HepG2 (cell line): Measurements from ENCODE around the gene IL1A. TPM values are rescaled to one million over a fixed set of nuclear protein-coding genes. Genes with fewer than 3 reads are reported as not detected.

Experiments used
- ATAC-seq: fragments of 200-7000 bp; cut with Tn5 transposase; 3 replicates; pipeline ENCODE4 v1.9.1; 2020; ENCODE audit warnings: mild to moderate bottlenecking, moderate library complexity
- BruUV-seq: library from RNA; stranded (reverse); fragments of 400-500 nt; replicated peaks from 2 replicates; lab custom pipeline; 2021; lab: Mats Ljungman, UMichigan
- CTCF ChIA-PET: fragments of 300-600 bp; formaldehyde crosslinking; extraction: SDS; loops from one replicate; lab custom pipeline; 2021; ENCODE audit warnings: low total read pairs, inconsistent platforms, low intra/inter-chr PET ratio; lab: Yijun Ruan, JAX
- POLR2A ChIA-PET: fragments of 350-600 bp; sonication (Branson Sonifier 250); formaldehyde crosslinking; loops from one replicate; lab custom pipeline; 2020; ENCODE audit warnings: antibody characterized with exemption, inconsistent platforms; lab: Yijun Ruan, JAX
- DNase-seq: peaks from one replicate; pipeline ENCODE4 v3.0.0-alpha.2; 2015; ENCODE audit warnings: low spot score
- FAIRE-seq: peaks from 3 replicates; lab custom pipeline; 2011; peaks lifted over from hg19 to GRCh38; lab: Jason Lieb, UNC
- H2AFZ ChIP-seq: one replicate; pipeline ENCODE4 v1.6.1; 2011; ENCODE audit warnings: low read length, inconsistent platforms
- H3K27ac ChIP-seq: fragments of 300-600 bp; 3 replicates; pipeline ENCODE4 v1.8.0; 2011; ENCODE audit warnings: mixed run types, mild to moderate bottlenecking, mixed read lengths, low read length, inconsistent platforms; ENCODE audit not compliant: insufficient read depth; ENCODE audit errors: extremely low read length
- H3K27me3 ChIP-seq, 2 experiments: fragments of 200-600 bp in 1 of 2; 2 replicates in 1 of 2; 3 replicates in 1 of 2; pipeline versions ENCODE4 v1.6.0 to v1.8.0; 2011; ENCODE audit warnings: low read length in 2 of 2, mild to moderate bottlenecking in 2 of 2, moderate library complexity in 2 of 2, inconsistent platforms in 1 of 2; ENCODE audit not compliant: insufficient read depth in 2 of 2, control insufficient read depth in 1 of 2
- H3K36me3 ChIP-seq, 2 experiments: fragments of 200-600 bp in 1 of 2; replicated peaks in 1 of 2; 2 replicates in 1 of 2; 3 replicates in 1 of 2; pipeline versions ENCODE4 v1.5.1 to v1.8.0; 2011; ENCODE audit warnings: low read length in 2 of 2, inconsistent platforms in 1 of 2; ENCODE audit not compliant: insufficient read depth in 2 of 2, control insufficient read depth in 1 of 2
- H3K4me1 ChIP-seq: 2 replicates; pipeline ENCODE4 v1.5.1; 2012; ENCODE audit warnings: low read length, inconsistent platforms; ENCODE audit not compliant: insufficient read depth
- H3K4me2 ChIP-seq: 2 replicates; pipeline ENCODE4 v1.6.0; 2011; ENCODE audit warnings: low read depth, low read length, inconsistent platforms
- H3K4me3 ChIP-seq, 3 experiments: fragments of 200-600 bp in 1 of 3; sonication (generic), shearing (Covaris generic) in 1 of 3; replicated peaks in 1 of 3; 2 replicates each; pipeline ENCODE4 v1.5.1; 2011 to 2016; ENCODE audit warnings: low read length in 3 of 3, inconsistent platforms in 2 of 3, low read depth in 2 of 3, mild to moderate bottlenecking in 2 of 3, control low read depth in 1 of 3, mixed read lengths in 1 of 3; ENCODE audit not compliant: insufficient read depth in 1 of 3
- H3K79me2 ChIP-seq: one replicate; pipeline ENCODE4 v1.6.1; 2011; ENCODE audit warnings: low read length, inconsistent platforms; ENCODE audit not compliant: insufficient read depth
- H3K9ac ChIP-seq: 2 replicates; pipeline ENCODE4 v1.6.0; 2011; ENCODE audit warnings: mild to moderate bottlenecking, low read depth, low read length, inconsistent platforms; ENCODE audit not compliant: insufficient read depth
- H3K9me3 ChIP-seq: 2 replicates; pipeline ENCODE4 v1.5.1; 2012; ENCODE audit warnings: mild to moderate bottlenecking, low read length
- H4K20me1 ChIP-seq: 2 replicates; pipeline ENCODE4 v1.6.0; 2011; ENCODE audit warnings: inconsistent platforms, mild to moderate bottlenecking, low read length, moderate library complexity; ENCODE audit not compliant: insufficient read depth
- HNRNPLL ChIP-seq: fragments of 200-400 bp; formaldehyde crosslinking; IDR thresholded peaks from 2 replicates; pipeline ENCODE4 v1.6.1; 2017; ENCODE audit warnings: mild to moderate bottlenecking, low read depth, low read length; ENCODE audit not compliant: poor library complexity, severe bottlenecking
- TEAD3 ChIP-seq: optimal IDR thresholded peaks from 2 replicates; pipeline ENCODE3; 2016; ENCODE audit warnings: borderline replicate concordance
- ZBTB38 ChIP-seq: sonication (generic); formaldehyde crosslinking; IDR thresholded peaks from 2 replicates; pipeline ENCODE4 v1.5.1; 2020; ENCODE audit warnings: mild to moderate bottlenecking, missing genetic modification reagents
- ZFP1 ChIP-seq: IDR thresholded peaks from 2 replicates; pipeline ENCODE4 v1.6.1; 2016
- ZNF598 ChIP-seq: sonication (generic); formaldehyde crosslinking; IDR thresholded peaks from 2 replicates; pipeline ENCODE4 v1.5.1; 2020; ENCODE audit warnings: mild to moderate bottlenecking, missing genetic modification reagents, borderline replicate concordance
- ZNF687 ChIP-seq: sonication (generic); formaldehyde crosslinking; IDR thresholded peaks from 2 replicates; pipeline ENCODE4 v1.5.1; 2020; ENCODE audit warnings: mild to moderate bottlenecking, missing genetic modification reagents, moderate library complexity
- WGBS: methylation state at CpG from one replicate; pipeline ENCODE4 v1.1.6; 2017; ENCODE audit warnings: low lambda C conversion rate; 5-methylcytosine and 5-hydroxymethylcytosine counted together
- in situ Hi-C: cut with HindIII; loops from 2 replicates; pipeline ENCODE4 v1.10.0; 2017; ENCODE audit warnings: low pct_unique_long_range_greater_than_20kb; ENCODE audit not compliant: extremely low pct_ligation_motif_present
- intact Hi-C: fragments of 100-400 bp; cut with micrococcal nuclease; formaldehyde crosslinking; loops from one replicate; pipeline ENCODE4 v1.10.0; 2022; ENCODE audit not compliant: unreplicated experiment
- polyA plus RNA-seq, 8 experiments: library from polyadenylated mRNA; depleted of rRNA in 3 of 8; stranded (reverse) in 7 of 8; unstranded in 1 of 8; fragments of >200 nt; fragmentation: Illumina TruSeq in 4 of 8; extraction: Trizol in 4 of 8; gene quantifications; 2 replicates each; pipeline versions ENCODE4 v1.2.1 to v1.2.3, GENCODE V29; 2011 to 2016; ENCODE audit warnings: low read depth in 4 of 8, missing spikeins in 1 of 8, mixed read lengths in 1 of 8; ENCODE audit not compliant: insufficient read depth in 1 of 8
- total RNA-seq, 5 experiments: library from RNA; depleted of rRNA; stranded (reverse); fragments of >200 nt; fragmentation: Illumina TruSeq; extraction: Trizol; gene quantifications; 2 replicates each; pipeline ENCODE4 v1.2.3, GENCODE V29; 2016; ENCODE audit warnings: low read depth in 1 of 5

Gene IL1A
- total and polyA plus RNA-seq, 2 of the 13 experiments (the other 11 are each of a cell fraction or from before 2014, with no cell fraction given) = not detected

GRCh38 chr2:112807233-112807807 lies 23.0 kb upstream of the IL1A start:
- peaks cover 69% of the 10 kb centered on the region for H3K4me1 ChIP-seq
- ATAC-seq (no peak), DNase-seq (no peak), FAIRE-seq (no peak)
- no peaks in the 10 kb centered on the region for H3K36me3 ChIP-seq
- ChIA-PET CTCF (no interaction called here), POLR2A (no interaction called here)
- WGBS = 98% methylated on average over 3 of the region's 3 CpGs
- TF ChIP-seq ZFP1 (peak; percentile 86; the same call in 1 of the 2 replicates), HNRNPLL (no peak)
- no peak overlapping the region for H2AFZ ChIP-seq
- H4K20me1 ChIP-seq = no peaks in the 10 kb centered on the region
- peaks cover 7% of the 10 kb centered on the region for H3K9me3 ChIP-seq
- no peak overlapping the region for H3K4me3 ChIP-seq
- no peaks in the 10 kb centered on the region for H3K27me3 ChIP-seq
- H3K27ac ChIP-seq = no peak overlapping the region
- in situ Hi-C loops = no loop called here
- intact Hi-C loops = no loop called here
- H3K79me2 ChIP-seq = no peaks in the 10 kb centered on the region
- no peak overlapping the region for H3K9ac ChIP-seq
- no peak overlapping the region for H3K4me2 ChIP-seq
- BruUV-seq = no TSS peak

- Histone ChIP-seq H3K9me3 (peaks cover 7% of the 10 kb centered on the region), H4K20me1 (no peaks in the 10 kb centered on the region), H3K27me3 (no peaks in the 10 kb centered on the region), H3K4me2 (no peak overlapping the region), H3K4me1 (peaks cover 61% of the 10 kb centered on the region), H3K4me3 (no peak overlapping the region), H3K79me2 (no peaks in the 10 kb centered on the region), H2AFZ (no peak overlapping the region), H3K9ac (no peak overlapping the region), H3K36me3 (no peaks in the 10 kb centered on the region), H3K27ac (peak overlapping the region; percentile 86)
- CTCF ChIA-PET = no interaction called here
- no TSS peak for BruUV-seq
- WGBS = 99% methylated on average over 11 of the region's 11 CpGs
- FAIRE-seq (no peak), ATAC-seq (no peak), DNase-seq (no peak)
- intact Hi-C loops = loop anchor here (2.0 kb wide), 1 partner anchor 13 kb away; no protein-coding TSS in a partner anchor
- no peak for TF ChIP-seq TEAD3 (CRISPR knock-in tag)
- TF ChIP-seq ZBTB38 (CRISPR knock-in tag) = peak; percentile 60; the same call in 1 of the 2 replicates
- TF ChIP-seq ZNF598 (CRISPR knock-in tag) = 0 out of 2 replicates have a peak, but pooled peaks have one; percentile 45
- peak; percentile 52 for TF ChIP-seq ZNF687 (CRISPR knock-in tag)
- in situ Hi-C loops = no loop called here
- POLR2A ChIA-PET = interaction anchor here (0.6 kb wide), 1 partner anchor 150 kb away, joined by 3 read pairs; no protein-coding TSS in a partner anchor
These were observed 21.2 kb upstream of the IL1A start for GRCh38 chr2:112805542-112805941.
